HepG2 (cell line): ENCODE measurements around the gene FGD3. TPM values are rescaled to one million over a fixed set of nuclear protein-coding genes. Genes with fewer than 3 reads are reported as not detected.

Experiments
- ATAC-seq: fragments of 200-7000 bp; cut with Tn5 transposase; 3 replicates; pipeline ENCODE4 v1.9.1; 2020; ENCODE audit warnings: mild to moderate bottlenecking, moderate library complexity
- BruUV-seq: library from RNA; stranded (reverse); fragments of 400-500 nt; replicated peaks from 2 replicates; lab custom pipeline; 2021; lab: Mats Ljungman, UMichigan
- CTCF ChIA-PET: fragments of 300-600 bp; formaldehyde crosslinking; extraction: SDS; loops from one replicate; lab custom pipeline; 2021; ENCODE audit warnings: low total read pairs, inconsistent platforms, low intra/inter-chr PET ratio; lab: Yijun Ruan, JAX
- POLR2A ChIA-PET: fragments of 350-600 bp; sonication (Branson Sonifier 250); formaldehyde crosslinking; loops from one replicate; lab custom pipeline; 2020; ENCODE audit warnings: antibody characterized with exemption, inconsistent platforms; lab: Yijun Ruan, JAX
- DNase-seq: peaks from one replicate; pipeline ENCODE4 v3.0.0-alpha.2; 2015; ENCODE audit warnings: low spot score
- FAIRE-seq: peaks from 3 replicates; lab custom pipeline; 2011; peaks lifted over from hg19 to GRCh38; lab: Jason Lieb, UNC
- H2AFZ ChIP-seq: one replicate; pipeline ENCODE4 v1.6.1; 2011; ENCODE audit warnings: low read length, inconsistent platforms
- H3K27ac ChIP-seq: fragments of 300-600 bp; 3 replicates; pipeline ENCODE4 v1.8.0; 2011; ENCODE audit warnings: mixed run types, mild to moderate bottlenecking, mixed read lengths, low read length, inconsistent platforms; ENCODE audit not compliant: insufficient read depth; ENCODE audit errors: extremely low read length
- H3K27me3 ChIP-seq, 2 experiments: fragments of 200-600 bp in 1 of 2; 2 replicates in 1 of 2; 3 replicates in 1 of 2; pipeline versions ENCODE4 v1.6.0 to v1.8.0; 2011; ENCODE audit warnings: low read length in 2 of 2, mild to moderate bottlenecking in 2 of 2, moderate library complexity in 2 of 2, inconsistent platforms in 1 of 2; ENCODE audit not compliant: insufficient read depth in 2 of 2, control insufficient read depth in 1 of 2
- H3K36me3 ChIP-seq, 2 experiments: fragments of 200-600 bp in 1 of 2; replicated peaks in 1 of 2; 2 replicates in 1 of 2; 3 replicates in 1 of 2; pipeline versions ENCODE4 v1.5.1 to v1.8.0; 2011; ENCODE audit warnings: low read length in 2 of 2, inconsistent platforms in 1 of 2; ENCODE audit not compliant: insufficient read depth in 2 of 2, control insufficient read depth in 1 of 2
- H3K4me1 ChIP-seq: 2 replicates; pipeline ENCODE4 v1.5.1; 2012; ENCODE audit warnings: low read length, inconsistent platforms; ENCODE audit not compliant: insufficient read depth
- H3K4me2 ChIP-seq: 2 replicates; pipeline ENCODE4 v1.6.0; 2011; ENCODE audit warnings: low read depth, low read length, inconsistent platforms
- H3K4me3 ChIP-seq, 3 experiments: fragments of 200-600 bp in 1 of 3; sonication (generic), shearing (Covaris generic) in 1 of 3; replicated peaks in 1 of 3; 2 replicates each; pipeline ENCODE4 v1.5.1; 2011 to 2016; ENCODE audit warnings: low read length in 3 of 3, inconsistent platforms in 2 of 3, low read depth in 2 of 3, mild to moderate bottlenecking in 2 of 3, control low read depth in 1 of 3, mixed read lengths in 1 of 3; ENCODE audit not compliant: insufficient read depth in 1 of 3
- H3K79me2 ChIP-seq: one replicate; pipeline ENCODE4 v1.6.1; 2011; ENCODE audit warnings: low read length, inconsistent platforms; ENCODE audit not compliant: insufficient read depth
- H3K9ac ChIP-seq: 2 replicates; pipeline ENCODE4 v1.6.0; 2011; ENCODE audit warnings: mild to moderate bottlenecking, low read depth, low read length, inconsistent platforms; ENCODE audit not compliant: insufficient read depth
- H3K9me3 ChIP-seq: 2 replicates; pipeline ENCODE4 v1.5.1; 2012; ENCODE audit warnings: mild to moderate bottlenecking, low read length
- H4K20me1 ChIP-seq: 2 replicates; pipeline ENCODE4 v1.6.0; 2011; ENCODE audit warnings: inconsistent platforms, mild to moderate bottlenecking, low read length, moderate library complexity; ENCODE audit not compliant: insufficient read depth
- BRCA1 ChIP-seq: sonication (generic); formaldehyde crosslinking; IDR thresholded peaks from 2 replicates; pipeline ENCODE4 v1.4.0; 2020; ENCODE audit warnings: missing genetic modification reagents
- CEBPG ChIP-seq: IDR thresholded peaks from 2 replicates; pipeline ENCODE4 v1.6.1; 2016
- DMAP1 ChIP-seq: IDR thresholded peaks from 2 replicates; pipeline ENCODE4 v1.6.1; 2016
- MBD4 ChIP-seq: IDR thresholded peaks from 2 replicates; pipeline ENCODE4 v1.6.1; 2012; ENCODE audit warnings: low read length, inconsistent platforms, borderline replicate concordance
- MYC ChIP-seq: sonication (generic); formaldehyde crosslinking; IDR thresholded peaks from 2 replicates; pipeline ENCODE4 v1.9.0; 2021; ENCODE audit warnings: missing genetic modification reagents, borderline replicate concordance
- POGZ ChIP-seq: sonication (generic); formaldehyde crosslinking; IDR thresholded peaks from 2 replicates; pipeline ENCODE4 v1.4.0; 2020; ENCODE audit warnings: mild to moderate bottlenecking, missing genetic modification reagents
- STAG1 ChIP-seq: sonication (generic); formaldehyde crosslinking; IDR thresholded peaks from 2 replicates; pipeline ENCODE4 v1.4.0; 2020; ENCODE audit warnings: missing genetic modification reagents
- TAF15 ChIP-seq: fragments of 200-400 bp; formaldehyde crosslinking; IDR thresholded peaks from one replicate; pipeline ENCODE4 v1.6.1; 2018; ENCODE audit warnings: mild to moderate bottlenecking, low read depth, low read length; ENCODE audit not compliant: poor library complexity, severe bottlenecking
- TOE1 ChIP-seq: sonication (generic); formaldehyde crosslinking; IDR thresholded peaks from 2 replicates; pipeline ENCODE4 v1.4.0; 2020; ENCODE audit warnings: mild to moderate bottlenecking, missing genetic modification reagents
- ZNF296 ChIP-seq: sonication (generic); formaldehyde crosslinking; conservative IDR thresholded peaks from 2 replicates; pipeline ENCODE4 v1.5.0; 2020; ENCODE audit warnings: mild to moderate bottlenecking, missing genetic modification reagents
- ZNF430 ChIP-seq: sonication (generic); formaldehyde crosslinking; IDR thresholded peaks from 2 replicates; pipeline ENCODE4 v1.9.0; 2021; ENCODE audit warnings: mild to moderate bottlenecking, missing genetic modification reagents
- ZNF547 ChIP-seq: sonication (generic); formaldehyde crosslinking; IDR thresholded peaks from 2 replicates; pipeline ENCODE4 v1.5.1; 2020; ENCODE audit warnings: mild to moderate bottlenecking, missing genetic modification reagents
- ZNF737 ChIP-seq: sonication (generic); formaldehyde crosslinking; IDR thresholded peaks from 2 replicates; pipeline ENCODE4 v1.5.0; 2020; ENCODE audit warnings: missing genetic modification reagents, mild to moderate bottlenecking, borderline replicate concordance
- ZNF75D ChIP-seq: sonication (generic); formaldehyde crosslinking; IDR thresholded peaks from 2 replicates; pipeline ENCODE4 v1.8.1; 2023; ENCODE audit warnings: missing genetic modification reagents, mild to moderate bottlenecking, borderline replicate concordance
- WGBS: methylation state at CpG from one replicate; pipeline ENCODE4 v1.1.6; 2017; ENCODE audit warnings: low lambda C conversion rate; 5-methylcytosine and 5-hydroxymethylcytosine counted together
- in situ Hi-C: cut with HindIII; loops from 2 replicates; pipeline ENCODE4 v1.10.0; 2017; ENCODE audit warnings: low pct_unique_long_range_greater_than_20kb; ENCODE audit not compliant: extremely low pct_ligation_motif_present
- intact Hi-C: fragments of 100-400 bp; cut with micrococcal nuclease; formaldehyde crosslinking; loops from one replicate; pipeline ENCODE4 v1.10.0; 2022; ENCODE audit not compliant: unreplicated experiment
- polyA plus RNA-seq, 8 experiments: library from polyadenylated mRNA; depleted of rRNA in 3 of 8; stranded (reverse) in 7 of 8; unstranded in 1 of 8; fragments of >200 nt; fragmentation: Illumina TruSeq in 4 of 8; extraction: Trizol in 4 of 8; gene quantifications; 2 replicates each; pipeline versions ENCODE4 v1.2.1 to v1.2.3, GENCODE V29; 2011 to 2016; ENCODE audit warnings: low read depth in 4 of 8, missing spikeins in 1 of 8, mixed read lengths in 1 of 8; ENCODE audit not compliant: insufficient read depth in 1 of 8
- total RNA-seq, 5 experiments: library from RNA; depleted of rRNA; stranded (reverse); fragments of >200 nt; fragmentation: Illumina TruSeq; extraction: Trizol; gene quantifications; 2 replicates each; pipeline ENCODE4 v1.2.3, GENCODE V29; 2016; ENCODE audit warnings: low read depth in 1 of 5
- TF ChIP-seq, protein P1 (sequence below): sonication (generic); formaldehyde crosslinking; IDR thresholded peaks from 2 replicates; pipeline ENCODE4 v1.5.0; 2020; ENCODE audit warnings: mild to moderate bottlenecking, missing genetic modification reagents
- TF ChIP-seq, protein P2 (sequence below): sonication (generic); formaldehyde crosslinking; IDR thresholded peaks from 2 replicates; pipeline ENCODE4 v1.5.0; 2020; ENCODE audit warnings: missing genetic modification reagents, mild to moderate bottlenecking, borderline replicate concordance
- TF ChIP-seq, protein P3 (sequence below): sonication (generic); formaldehyde crosslinking; IDR thresholded peaks from 2 replicates; pipeline ENCODE4 v1.4.0; 2020; ENCODE audit warnings: missing genetic modification reagents
- TF ChIP-seq, protein P4 (sequence below): sonication (generic); formaldehyde crosslinking; IDR thresholded peaks from 2 replicates; pipeline ENCODE4 v1.4.0; 2020; ENCODE audit warnings: missing genetic modification reagents, mild to moderate bottlenecking, borderline replicate concordance

FGD3 gene
- total and polyA plus RNA-seq, 2 of the 13 experiments (the other 11 are each of a cell fraction or from before 2014, with no cell fraction given): 0.53 to 1.1 TPM

DNA sequence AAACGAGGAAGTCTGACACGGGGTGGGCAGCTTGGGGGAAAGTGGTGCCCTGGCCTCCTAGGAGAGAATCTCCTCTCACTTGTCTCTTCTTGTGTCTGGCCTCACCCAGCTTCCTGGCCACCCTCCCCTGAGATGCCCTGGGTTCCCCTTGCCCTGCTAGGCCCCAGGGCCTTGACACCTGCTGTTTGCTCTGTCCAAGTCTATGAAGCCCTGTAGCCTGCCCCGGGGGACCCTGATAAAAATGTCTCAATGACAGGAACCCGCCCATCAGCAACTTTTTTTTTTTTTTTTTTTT lies 76.1 kb downstream of the FGD3 start:
- Histone ChIP-seq H3K9me3 (no peaks in the 10 kb centered on the region), H3K4me3 (no peak overlapping the region), H3K4me2 (no peak overlapping the region), H3K36me3 (no peaks in the 10 kb centered on the region), H3K9ac (no peak overlapping the region), H3K27ac (no peak overlapping the region), H3K79me2 (no peaks in the 10 kb centered on the region), H3K4me1 (no peaks in the 10 kb centered on the region)
- no peak for FAIRE-seq
- CTCF ChIA-PET: no interaction called here
- WGBS: 66% methylated on average over 4 of the region's 4 CpGs
- ATAC-seq: no peak
- BruUV-seq: no TSS peak
- intact Hi-C loops: no loop called here
- no peak for TF ChIP-seq MYC
- TF ChIP-seq POGZ (CRISPR knock-in tag): no peak
- TF ChIP-seq, protein P1, sequence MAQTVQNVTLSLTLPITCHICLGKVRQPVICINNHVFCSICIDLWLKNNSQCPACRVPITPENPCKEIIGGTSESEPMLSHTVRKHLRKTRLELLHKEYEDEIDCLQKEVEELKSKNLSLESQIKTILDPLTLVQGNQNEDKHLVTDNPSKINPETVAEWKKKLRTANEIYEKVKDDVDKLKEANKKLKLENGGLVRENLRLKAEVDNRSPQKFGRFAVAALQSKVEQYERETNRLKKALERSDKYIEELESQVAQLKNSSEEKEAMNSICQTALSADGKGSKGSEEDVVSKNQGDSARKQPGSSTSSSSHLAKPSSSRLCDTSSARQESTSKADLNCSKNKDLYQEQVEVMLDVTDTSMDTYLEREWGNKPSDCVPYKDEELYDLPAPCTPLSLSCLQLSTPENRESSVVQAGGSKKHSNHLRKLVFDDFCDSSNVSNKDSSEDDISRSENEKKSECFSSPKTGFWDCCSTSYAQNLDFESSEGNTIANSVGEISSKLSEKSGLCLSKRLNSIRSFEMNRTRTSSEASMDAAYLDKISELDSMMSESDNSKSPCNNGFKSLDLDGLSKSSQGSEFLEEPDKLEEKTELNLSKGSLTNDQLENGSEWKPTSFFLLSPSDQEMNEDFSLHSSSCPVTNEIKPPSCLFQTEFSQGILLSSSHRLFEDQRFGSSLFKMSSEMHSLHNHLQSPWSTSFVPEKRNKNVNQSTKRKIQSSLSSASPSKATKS (CRISPR knock-in tag): no peak
- no peak for TF ChIP-seq BRCA1
- TF ChIP-seq, protein P2, sequence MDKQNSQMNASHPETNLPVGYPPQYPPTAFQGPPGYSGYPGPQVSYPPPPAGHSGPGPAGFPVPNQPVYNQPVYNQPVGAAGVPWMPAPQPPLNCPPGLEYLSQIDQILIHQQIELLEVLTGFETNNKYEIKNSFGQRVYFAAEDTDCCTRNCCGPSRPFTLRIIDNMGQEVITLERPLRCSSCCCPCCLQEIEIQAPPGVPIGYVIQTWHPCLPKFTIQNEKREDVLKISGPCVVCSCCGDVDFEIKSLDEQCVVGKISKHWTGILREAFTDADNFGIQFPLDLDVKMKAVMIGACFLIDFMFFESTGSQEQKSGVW: no peak
- TF ChIP-seq ZNF547 (CRISPR knock-in tag): no peak
- no peak for TF ChIP-seq ZNF737
- TF ChIP-seq MBD4: no peak
- no peak for TF ChIP-seq ZNF296
- no peak for TF ChIP-seq TOE1
- no peak for TF ChIP-seq STAG1 (CRISPR knock-in tag)
- TF ChIP-seq ZNF430 (CRISPR knock-in tag): no peak
- TF ChIP-seq, protein P3, sequence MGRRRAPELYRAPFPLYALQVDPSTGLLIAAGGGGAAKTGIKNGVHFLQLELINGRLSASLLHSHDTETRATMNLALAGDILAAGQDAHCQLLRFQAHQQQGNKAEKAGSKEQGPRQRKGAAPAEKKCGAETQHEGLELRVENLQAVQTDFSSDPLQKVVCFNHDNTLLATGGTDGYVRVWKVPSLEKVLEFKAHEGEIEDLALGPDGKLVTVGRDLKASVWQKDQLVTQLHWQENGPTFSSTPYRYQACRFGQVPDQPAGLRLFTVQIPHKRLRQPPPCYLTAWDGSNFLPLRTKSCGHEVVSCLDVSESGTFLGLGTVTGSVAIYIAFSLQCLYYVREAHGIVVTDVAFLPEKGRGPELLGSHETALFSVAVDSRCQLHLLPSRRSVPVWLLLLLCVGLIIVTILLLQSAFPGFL (CRISPR knock-in tag): no peak
- TF ChIP-seq, protein P4, sequence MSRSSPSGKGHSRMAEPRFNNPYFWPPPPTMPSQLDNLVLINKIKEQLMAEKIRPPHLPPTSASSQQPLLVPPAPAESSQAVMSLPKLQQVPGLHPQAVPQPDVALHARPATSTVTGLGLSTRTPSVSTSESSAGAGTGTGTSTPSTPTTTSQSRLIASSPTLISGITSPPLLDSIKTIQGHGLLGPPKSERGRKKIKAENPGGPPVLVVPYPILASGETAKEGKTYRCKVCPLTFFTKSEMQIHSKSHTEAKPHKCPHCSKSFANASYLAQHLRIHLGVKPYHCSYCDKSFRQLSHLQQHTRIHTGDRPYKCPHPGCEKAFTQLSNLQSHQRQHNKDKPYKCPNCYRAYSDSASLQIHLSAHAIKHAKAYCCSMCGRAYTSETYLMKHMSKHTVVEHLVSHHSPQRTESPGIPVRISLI: no peak
- no peak for TF ChIP-seq CEBPG (CRISPR knock-in tag)
- TF ChIP-seq TAF15: no peak
- no peak for TF ChIP-seq DMAP1
- no peak for TF ChIP-seq ZNF75D
- TF ChIP-seq, all 625 proteins: peak for 0
- POLR2A ChIA-PET: no interaction called here
- Histone ChIP-seq H2AFZ (no peak overlapping the region), H3K27me3 (no peaks in the 10 kb centered on the region), H4K20me1 (no peaks in the 10 kb centered on the region)
- in situ Hi-C loops: no loop called here
- no peak for DNase-seq
